ENCODE data around the gene GLS2. TPM values are rescaled to one million over a fixed set of nuclear protein-coding genes. Genes with fewer than 3 reads are reported as not detected.
A peak's percentile ranks its signal among the peaks of the same experiment; 100 is the strongest.
"Not testable (repeated sequence)": the region's sequence is repeated elsewhere in the genome, so short reads cannot be mapped to it uniquely, and the experiment has no call there.

Gene GLS2
- total RNA-seq, 1 experiment from 2014 or later = 1.3 TPM

- DNase-seq (ENCODE audit: low read depth, low spot score); H3K36me3 ChIP-seq (ENCODE audit: control insufficient read depth, insufficient read depth, low read length); ATAC-seq; in situ Hi-C loops (cut with HindIII; ENCODE audit: low pct_unique_long_range_greater_than_20kb, low sequenced_read_pairs); H3K27me3 ChIP-seq (ENCODE audit: control insufficient read depth, insufficient read depth, low read length); CTCF ChIA-PET; H3K9me3 ChIP-seq (ENCODE audit: control insufficient read depth, insufficient read depth, low read depth, low read length); H3K4me3 ChIP-seq (ENCODE audit: low read depth in 2 of 2, low read length in 2 of 2); POLR2A ChIA-PET; BruUV-seq (replicated peaks); H3K27ac ChIP-seq (ENCODE audit: low read length); H3K4me1 ChIP-seq (ENCODE audit: control insufficient read depth, insufficient read depth, low read length); intact Hi-C loops (cut with micrococcal nuclease; ENCODE audit: unreplicated experiment): not testable (repeated sequence)
Measured at GRCh38 chr12:56498126-56498902, 10.4 kb upstream of the GLS2 start.

GRCh38 chr12:56496704-56497103, 8.7 kb upstream of the GLS2 start:
- in situ Hi-C loops (cut with HindIII; ENCODE audit: low pct_unique_long_range_greater_than_20kb, low sequenced_read_pairs); POLR2A ChIA-PET; H3K4me1 ChIP-seq (ENCODE audit: control insufficient read depth, insufficient read depth, low read length); BruUV-seq (replicated peaks); intact Hi-C loops (cut with micrococcal nuclease; ENCODE audit: unreplicated experiment); H3K9me3 ChIP-seq (ENCODE audit: control insufficient read depth, insufficient read depth, low read depth, low read length); H3K27me3 ChIP-seq (ENCODE audit: control insufficient read depth, insufficient read depth, low read length); CTCF ChIA-PET; H3K27ac ChIP-seq (ENCODE audit: low read length); DNase-seq (ENCODE audit: low read depth, low spot score); H3K36me3 ChIP-seq (ENCODE audit: control insufficient read depth, insufficient read depth, low read length): not testable (repeated sequence)
- peak; percentile 72 for TF ChIP-seq CTCF (IDR thresholded peaks at IDR 0.05)
- H3K4me3 ChIP-seq (ENCODE audit: low read depth in 2 of 2, low read length in 2 of 2) = peak overlapping the region in 1 of 2 experiments; percentile 30; a peak in 2 of 4 replicates
- ATAC-seq = peak; percentile 56; the same call in 1 of the 2 replicates

- H3K27ac ChIP-seq (ENCODE audit: low read length); POLR2A ChIA-PET; H3K36me3 ChIP-seq (ENCODE audit: control insufficient read depth, insufficient read depth, low read length); ATAC-seq; DNase-seq (ENCODE audit: low read depth, low spot score); H3K27me3 ChIP-seq (ENCODE audit: control insufficient read depth, insufficient read depth, low read length); in situ Hi-C loops (cut with HindIII; ENCODE audit: low pct_unique_long_range_greater_than_20kb, low sequenced_read_pairs); H3K9me3 ChIP-seq (ENCODE audit: control insufficient read depth, insufficient read depth, low read depth, low read length); BruUV-seq (replicated peaks); intact Hi-C loops (cut with micrococcal nuclease; ENCODE audit: unreplicated experiment); H3K4me3 ChIP-seq (ENCODE audit: low read depth in 2 of 2, low read length in 2 of 2); H3K4me1 ChIP-seq (ENCODE audit: control insufficient read depth, insufficient read depth, low read length): not testable (repeated sequence)
- CTCF ChIA-PET = interaction anchor here (0.7 kb wide), 1 partner anchor 11 kb away, joined by 6 read pairs; no protein-coding TSS in a partner anchor
Measured at GRCh38 chr12:56494481-56494880, 6.5 kb upstream of the GLS2 start.

GRCh38 chr12:56494106-56494415, 6.1 kb upstream of the GLS2 start:
- H3K4me3 ChIP-seq (ENCODE audit: low read depth in 2 of 2, low read length in 2 of 2); H3K36me3 ChIP-seq (ENCODE audit: control insufficient read depth, insufficient read depth, low read length); intact Hi-C loops (cut with micrococcal nuclease; ENCODE audit: unreplicated experiment); BruUV-seq (replicated peaks); DNase-seq (ENCODE audit: low read depth, low spot score); in situ Hi-C loops (cut with HindIII; ENCODE audit: low pct_unique_long_range_greater_than_20kb, low sequenced_read_pairs); H3K27ac ChIP-seq (ENCODE audit: low read length); ATAC-seq; H3K4me1 ChIP-seq (ENCODE audit: control insufficient read depth, insufficient read depth, low read length); POLR2A ChIA-PET; H3K9me3 ChIP-seq (ENCODE audit: control insufficient read depth, insufficient read depth, low read depth, low read length): not testable (repeated sequence)
- CTCF ChIA-PET = interaction anchor here (0.7 kb wide), 1 partner anchor 10 kb away, joined by 6 read pairs; no protein-coding TSS in a partner anchor
- peaks cover 12% of the 10 kb centered on the region for H3K27me3 ChIP-seq (ENCODE audit: control insufficient read depth, insufficient read depth, low read length)

- CTCF ChIA-PET = interaction anchor here (0.7 kb wide), 1 partner anchor 10 kb away, joined by 6 read pairs; no protein-coding TSS in a partner anchor
Measured at GRCh38 chr12:56493409-56494105, 5.6 kb upstream of the GLS2 start.

More at GRCh38 chr12:56493409-56494105, 5.6 kb upstream of the GLS2 start:
- DNase-seq (ENCODE audit: low read depth, low spot score); intact Hi-C loops (cut with micrococcal nuclease; ENCODE audit: unreplicated experiment); H3K27ac ChIP-seq (ENCODE audit: low read length); POLR2A ChIA-PET; H3K4me1 ChIP-seq (ENCODE audit: control insufficient read depth, insufficient read depth, low read length); H3K36me3 ChIP-seq (ENCODE audit: control insufficient read depth, insufficient read depth, low read length); H3K4me3 ChIP-seq (ENCODE audit: low read depth in 2 of 2, low read length in 2 of 2); H3K9me3 ChIP-seq (ENCODE audit: control insufficient read depth, insufficient read depth, low read depth, low read length); in situ Hi-C loops (cut with HindIII; ENCODE audit: low pct_unique_long_range_greater_than_20kb, low sequenced_read_pairs); ATAC-seq; BruUV-seq (replicated peaks): not testable (repeated sequence)
- H3K27me3 ChIP-seq (ENCODE audit: control insufficient read depth, insufficient read depth, low read length) = peaks cover 17% of the 10 kb centered on the region
